GM23248 (cell line): Measurements from ENCODE around the gene PEAK3.

Experiments
- EZH2 ChIP-seq: fragments of 200-600 bp; sonication (generic); IDR thresholded peaks from 2 replicates; pipeline ENCODE4 v1.6.1; 2018; ENCODE audit warnings: antibody characterized with exemption, mild to moderate bottlenecking; ENCODE audit not compliant: insufficient read depth, poor library complexity, severe bottlenecking
- EZH2phosphoT487 ChIP-seq: fragments of 200-600 bp; sonication (generic); IDR thresholded peaks from 2 replicates; pipeline ENCODE4 v1.6.1; 2018; ENCODE audit warnings: antibody characterized with exemption, moderate library complexity, mild to moderate bottlenecking, low read depth; ENCODE audit not compliant: insufficient read depth

DNA sequence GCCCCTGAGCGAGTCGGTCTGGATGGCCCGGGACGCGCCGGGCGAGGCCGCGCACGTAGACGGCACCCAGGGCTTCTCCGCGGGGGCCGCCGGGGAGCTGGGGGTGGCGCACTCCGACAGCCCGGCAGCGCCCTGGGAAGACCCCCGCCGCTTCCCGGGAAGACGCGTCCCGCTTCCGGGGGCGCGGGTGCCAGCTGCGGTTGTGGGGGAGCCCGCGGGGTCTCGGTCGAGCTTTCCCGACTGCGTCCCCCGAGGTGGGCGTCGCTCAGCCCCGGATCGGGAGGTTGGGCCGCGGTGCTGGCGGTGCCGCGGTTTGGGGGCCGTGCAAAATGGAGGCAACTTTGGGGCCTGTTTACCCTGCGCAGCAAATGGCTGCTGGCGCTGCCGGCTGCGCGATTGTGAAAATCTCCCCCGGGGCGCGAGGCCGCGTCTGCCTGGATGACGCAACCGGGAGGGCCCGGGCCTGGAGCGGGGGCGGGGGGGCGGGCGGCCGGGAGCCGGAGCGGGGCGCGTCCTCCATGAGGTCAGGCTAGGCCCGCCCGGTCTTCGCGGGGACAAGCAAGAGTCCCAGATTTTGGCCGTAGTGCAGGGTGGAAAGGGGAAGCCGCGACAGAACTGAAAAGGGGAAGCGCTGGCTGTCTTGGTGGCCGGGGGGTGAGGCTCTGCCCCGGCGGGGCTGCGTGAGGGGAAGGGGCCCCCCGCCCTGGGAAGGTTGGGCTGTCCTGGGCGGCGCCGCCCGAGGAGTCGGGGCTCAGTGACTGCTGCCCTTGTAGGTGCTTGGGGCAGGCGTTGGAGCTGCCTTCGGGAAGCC lies 11.3 kb downstream of the PEAK3 start:
- no peak for TF ChIP-seq EZH2phosphoT487
- no peak for TF ChIP-seq EZH2
